Endothelial cell of umbilical vein (primary cell): ENCODE results near the gene ANKRD34A. TPM values are rescaled to one million over a fixed set of nuclear protein-coding genes. Genes with fewer than 3 reads are reported as not detected.

Experiments
- BruUV-seq: library from RNA; stranded (reverse); fragments of 400-500 nt; replicated peaks from 2 replicates; lab custom pipeline; 2021; lab: Mats Ljungman, UMichigan
- CTCF ChIA-PET: fragments of 300-600, 350-600 bp; sonication (Branson Sonifier 250); formaldehyde crosslinking; loops from one replicate; lab custom pipeline; 2021; ENCODE audit warnings: antibody characterized with exemption, inconsistent platforms; lab: Charles Lee
- POLR2A ChIA-PET: fragments of 300-600, 350-600 bp; sonication (Branson Sonifier 250); formaldehyde crosslinking; loops from one replicate; lab custom pipeline; 2021; ENCODE audit warnings: antibody characterized with exemption, inconsistent platforms; lab: Charles Lee
- DNase-seq: peaks from one replicate; pipeline ENCODE4 v3.0.0-alpha.2; 2011; ENCODE audit warnings: low read depth, low spot score
- FAIRE-seq: peaks from 2 replicates; lab custom pipeline; 2011; peaks lifted over from hg19 to GRCh38; lab: Jason Lieb, UNC
- H2AFZ ChIP-seq: 2 replicates; pipeline ENCODE4 v1.6.0; 2012; ENCODE audit warnings: low read depth, low read length, control low read depth, inconsistent platforms
- H3K27ac ChIP-seq: 2 replicates; pipeline ENCODE4 v1.5.1; 2011; ENCODE audit warnings: low read depth, mild to moderate bottlenecking, control low read depth, low read length, moderate library complexity; ENCODE audit not compliant: insufficient read depth
- H3K27me3 ChIP-seq, 2 experiments: 2 replicates each; pipeline versions ENCODE4 v1.6.0 to v1.6.1; 2011; ENCODE audit warnings: low read length in 2 of 2, mixed read lengths in 1 of 2; ENCODE audit not compliant: control insufficient read depth in 2 of 2, insufficient read depth in 2 of 2
- H3K36me3 ChIP-seq, 2 experiments: 2 replicates in 1 of 2; 3 replicates in 1 of 2; pipeline ENCODE4 v1.5.1; 2011; ENCODE audit warnings: low read length in 2 of 2, mild to moderate bottlenecking in 1 of 2, moderate library complexity in 1 of 2; ENCODE audit not compliant: control insufficient read depth in 2 of 2, insufficient read depth in 2 of 2; ENCODE audit errors: extremely low read depth in 1 of 2
- H3K4me1 ChIP-seq: 3 replicates; pipeline ENCODE4 v1.5.1; 2011; ENCODE audit warnings: mild to moderate bottlenecking, low read length; ENCODE audit not compliant: control insufficient read depth, insufficient read depth; ENCODE audit errors: extremely low read depth
- H3K4me2 ChIP-seq: 2 replicates; pipeline ENCODE4 v1.6.1; 2011; ENCODE audit warnings: low read length, control low read depth, mixed read lengths; ENCODE audit not compliant: insufficient read depth
- H3K4me3 ChIP-seq, 3 experiments: fragments of 200-600 bp in 1 of 3; sonication (generic), shearing (Covaris generic) in 1 of 3; replicated peaks in 1 of 3; 2 replicates each; pipeline ENCODE4 v1.5.1; 2011 to 2016; ENCODE audit warnings: control low read depth in 3 of 3, low read length in 3 of 3, mild to moderate bottlenecking in 2 of 3, inconsistent platforms in 1 of 3, low read depth in 1 of 3, moderate library complexity in 1 of 3; ENCODE audit not compliant: insufficient read depth in 1 of 3
- H3K79me2 ChIP-seq: 2 replicates; pipeline ENCODE4 v1.6.0; 2012; ENCODE audit warnings: low read length, inconsistent platforms; ENCODE audit not compliant: control insufficient read depth, insufficient read depth
- H3K9ac ChIP-seq: replicated peaks from 2 replicates; pipeline ENCODE3; 2011; ENCODE audit warnings: low read length, control low read depth; ENCODE audit not compliant: insufficient read depth; ENCODE audit errors: extremely low read depth
- H3K9me1 ChIP-seq: replicated peaks from 3 replicates; pipeline ENCODE4 v1.6.0; 2011; ENCODE audit warnings: mild to moderate bottlenecking, low read length; ENCODE audit not compliant: control insufficient read depth, insufficient read depth; ENCODE audit errors: extremely low read depth
- H3K9me3 ChIP-seq: replicated peaks from 2 replicates; pipeline ENCODE4 v1.5.1; 2012; ENCODE audit warnings: low read length, inconsistent platforms; ENCODE audit not compliant: control insufficient read depth, insufficient read depth
- H4K20me1 ChIP-seq: replicated peaks from 2 replicates; pipeline ENCODE3; 2011; ENCODE audit warnings: mild to moderate bottlenecking, low read length; ENCODE audit not compliant: control insufficient read depth, insufficient read depth; ENCODE audit errors: extremely low read depth
- EZH2 ChIP-seq: IDR thresholded peaks from 2 replicates; pipeline ENCODE4 v1.6.1; 2012; ENCODE audit warnings: borderline replicate concordance, low read depth, mild to moderate bottlenecking, moderate library complexity, low read length, inconsistent platforms; ENCODE audit not compliant: severe bottlenecking
- FOS ChIP-seq: IDR thresholded peaks from 2 replicates; pipeline ENCODE4 v1.6.1; 2011; ENCODE audit warnings: mild to moderate bottlenecking, low read length, moderate library complexity, borderline replicate concordance; ENCODE audit not compliant: insufficient read depth
- GATA2 ChIP-seq: IDR thresholded peaks from 2 replicates; pipeline ENCODE4 v1.7.0; 2011; ENCODE audit warnings: low read depth, mild to moderate bottlenecking, moderate library complexity, mixed read lengths, low read length; ENCODE audit not compliant: insufficient read length, insufficient read depth
- JUN ChIP-seq: IDR thresholded peaks from 2 replicates; pipeline ENCODE4 v1.6.1; 2011; ENCODE audit warnings: borderline replicate concordance, low read depth; ENCODE audit not compliant: insufficient read length, insufficient read depth
- MYC ChIP-seq: IDR thresholded peaks from one replicate; pipeline ENCODE4 v1.6.1; 2011; ENCODE audit warnings: mild to moderate bottlenecking, low read depth, low read length
- POLR2A ChIP-seq: IDR thresholded peaks from 2 replicates; pipeline ENCODE4 v1.6.1; 2012; ENCODE audit warnings: low read depth, mild to moderate bottlenecking, control low read depth, low read length
- POLR2AphosphoS5 ChIP-seq: IDR thresholded peaks from 2 replicates; pipeline ENCODE4 v1.6.1; 2012; ENCODE audit warnings: low read depth, mild to moderate bottlenecking, control low read depth, low read length, moderate library complexity; ENCODE audit not compliant: insufficient read depth
- dilution Hi-C: fragments of 300-500 bp; cut with MboI; formaldehyde crosslinking; loops from one replicate; pipeline ENCODE4 v1.15.0; 2019; ENCODE audit warnings: low sequenced_read_pairs; ENCODE audit not compliant: extremely low pct_ligation_motif_present
- intact Hi-C: fragments of 100-400 bp; cut with micrococcal nuclease; formaldehyde crosslinking; loops from one replicate; pipeline ENCODE4 v1.10.0; 2022
- polyA plus RNA-seq, 4 experiments: library from polyadenylated mRNA; depleted of rRNA in 3 of 4; stranded (reverse) in 3 of 4; unstranded in 1 of 4; fragments of >200 nt; gene quantifications; 2 replicates each; pipeline versions ENCODE4 v1.2.1 to v1.2.3, GENCODE V29; 2011 to 2012; ENCODE audit warnings: missing spikeins in 1 of 4
- total RNA-seq: library from RNA; stranded (reverse); gene quantifications from 2 replicates; pipeline ENCODE4 v1.2.3, GENCODE V29; 2021
- TF ChIP-seq, protein P1 (sequence below), 2 donors: IDR thresholded peaks; 1 replicate in 1 of 2; 2 replicates in 1 of 2; pipeline ENCODE4 v1.5.1; 2011; ENCODE audit warnings: low read length in 2 of 2, mild to moderate bottlenecking in 2 of 2, moderate library complexity in 2 of 2, control low read depth in 1 of 2, inconsistent platforms in 1 of 2, low read depth in 1 of 2; ENCODE audit not compliant: insufficient read depth in 1 of 2; ENCODE audit errors: extremely low read depth in 1 of 2

Gene ANKRD34A
- total and polyA plus RNA-seq, 2 donors (not counting 3 experiments of a cell fraction or from before 2014, with no cell fraction given) = 0.24 to 0.43 TPM

GRCh38 chr1:145961425-145962156 is 2.8 kb downstream of the ANKRD34A start:
- Histone ChIP-seq H3K9ac (no peak overlapping the region), H3K4me1 (peaks cover 43% of the 10 kb centered on the region), H3K4me2 (peak overlapping the region; percentile 86), H2AFZ (peak overlapping the region; percentile 95), H4K20me1 (no peaks in the 10 kb centered on the region), H3K27ac (no peak overlapping the region), H3K27me3 (no peaks in the 10 kb centered on the region), H3K79me2 (peaks cover 7% of the 10 kb centered on the region), H3K9me1 (no peaks in the 10 kb centered on the region), H3K36me3 (no peaks in the 10 kb centered on the region), H3K4me3 (peak overlapping the region; percentile 32 to 75 (median 73)), H3K9me3 (no peaks in the 10 kb centered on the region)
- TF ChIP-seq EZH2 = no peak
- TF ChIP-seq GATA2 = no peak
- no peak for TF ChIP-seq POLR2AphosphoS5
- no peak for TF ChIP-seq JUN
- TF ChIP-seq, protein P1, sequence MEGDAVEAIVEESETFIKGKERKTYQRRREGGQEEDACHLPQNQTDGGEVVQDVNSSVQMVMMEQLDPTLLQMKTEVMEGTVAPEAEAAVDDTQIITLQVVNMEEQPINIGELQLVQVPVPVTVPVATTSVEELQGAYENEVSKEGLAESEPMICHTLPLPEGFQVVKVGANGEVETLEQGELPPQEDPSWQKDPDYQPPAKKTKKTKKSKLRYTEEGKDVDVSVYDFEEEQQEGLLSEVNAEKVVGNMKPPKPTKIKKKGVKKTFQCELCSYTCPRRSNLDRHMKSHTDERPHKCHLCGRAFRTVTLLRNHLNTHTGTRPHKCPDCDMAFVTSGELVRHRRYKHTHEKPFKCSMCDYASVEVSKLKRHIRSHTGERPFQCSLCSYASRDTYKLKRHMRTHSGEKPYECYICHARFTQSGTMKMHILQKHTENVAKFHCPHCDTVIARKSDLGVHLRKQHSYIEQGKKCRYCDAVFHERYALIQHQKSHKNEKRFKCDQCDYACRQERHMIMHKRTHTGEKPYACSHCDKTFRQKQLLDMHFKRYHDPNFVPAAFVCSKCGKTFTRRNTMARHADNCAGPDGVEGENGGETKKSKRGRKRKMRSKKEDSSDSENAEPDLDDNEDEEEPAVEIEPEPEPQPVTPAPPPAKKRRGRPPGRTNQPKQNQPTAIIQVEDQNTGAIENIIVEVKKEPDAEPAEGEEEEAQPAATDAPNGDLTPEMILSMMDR (IDR thresholded peaks at IDR 0.05; ENCODE audit: extremely low read depth in 1 of 2, insufficient read depth in 1 of 2, low read depth in 1 of 2, low read length in 2 of 2) = no peak
- no peak for TF ChIP-seq POLR2A
- no peak for TF ChIP-seq MYC
- no peak for TF ChIP-seq FOS
- DNase-seq (no peak), FAIRE-seq (no peak)
- ChIA-PET POLR2A (interaction anchor here (0.6 kb wide), 1 partner anchor 17 kb away, joined by 4 read pairs; no protein-coding TSS in a partner anchor), CTCF (interaction anchor here (1.5 to 1.6 kb wide), 2 partner anchors 34 to 46 kb away, joined by 4 to 5 read pairs; partner anchors contain the start of gene RBM8A)
- intact Hi-C loops (no loop called here), dilution Hi-C loops (no loop called here)
- BruUV-seq = no TSS peak
